Fibroblast of peridontal ligament (primary cell): ENCODE data around the gene PAQR7.

Experiments
- DNase-seq: peaks from one replicate; pipeline ENCODE4 v3.0.0-alpha.2; 2010; ENCODE audit errors: extremely low read depth

Gene PAQR7

GRCh38 chr1:25875154-25875855 lies at the start of gene PAQR7:
PAQR7 (minus strand) TSS chr1:25875708; CDS start chr1:25863839, 11,869 bp downstream.
- DNase-seq: peak; percentile 63

- no peak for DNase-seq
Observed at GRCh38 chr1:25924454-25924853, 48.9 kb upstream of the PAQR7 start.

GRCh38 chr1:25922971-25923552 lies 47.6 kb upstream of the PAQR7 start:
- no peak for DNase-seq

GRCh38 chr1:25922056-25922970 lies 46.8 kb upstream of the PAQR7 start:
- DNase-seq: peak; percentile 30

- no peak for DNase-seq
Observed at GRCh38 chr1:25918615-25919014, 43.1 kb upstream of the PAQR7 start.

- no peak for DNase-seq
Observed at GRCh38 chr1:25917996-25918395, 42.5 kb upstream of the PAQR7 start.

- no peak for DNase-seq
Observed at GRCh38 chr1:25916460-25916859, 41.0 kb upstream of the PAQR7 start.

GRCh38 chr1:25914074-25914995 lies 38.8 kb upstream of the PAQR7 start:
- DNase-seq: no peak

- no peak for DNase-seq
Observed at GRCh38 chr1:25913206-25913605, 37.7 kb upstream of the PAQR7 start.

- peak; percentile 70 for DNase-seq
Observed at GRCh38 chr1:25912076-25912831, 36.7 kb upstream of the PAQR7 start.

- no peak for DNase-seq
Observed at GRCh38 chr1:25911162-25911561, 35.7 kb upstream of the PAQR7 start.

- no peak for DNase-seq
Observed at GRCh38 chr1:25909040-25909439, 33.5 kb upstream of the PAQR7 start.

GRCh38 chr1:25908161-25908560 lies 32.7 kb upstream of the PAQR7 start:
- no peak for DNase-seq

GRCh38 chr1:25907601-25908000 lies 32.1 kb upstream of the PAQR7 start:
- no peak for DNase-seq

GRCh38 chr1:25906644-25907300 lies 31.3 kb upstream of the PAQR7 start:
- DNase-seq: no peak

GRCh38 chr1:25905680-25906643 lies 30.5 kb upstream of the PAQR7 start, which contains the start of gene STMN1:
STMN1 (minus strand) TSS chr1:25906419; CDS start chr1:25904676, 1,743 bp downstream.
- peak; percentile 75 for DNase-seq

- DNase-seq: peak; percentile 81
Observed at GRCh38 chr1:25904943-25905679, 29.6 kb upstream of the PAQR7 start.

- no peak for DNase-seq
Observed at GRCh38 chr1:25903986-25904385, 28.5 kb upstream of the PAQR7 start.
